Choroid plexus epithelial cell (primary cell): ENCODE data around the gene MCMBP.

ENCODE experiments used
- DNase-seq: peaks from one replicate; pipeline ENCODE4 v3.0.0-alpha.2; 2010; ENCODE audit warnings: low read depth
- H3K4me3 ChIP-seq: 2 replicates; pipeline ENCODE4 v1.5.1; 2011; ENCODE audit warnings: low read depth, mild to moderate bottlenecking, control low read depth, low read length, moderate library complexity
- CTCF ChIP-seq: conservative IDR thresholded peaks from 2 replicates; pipeline ENCODE4 v1.5.1; 2011; ENCODE audit warnings: low read depth, mild to moderate bottlenecking, control low read depth, inconsistent platforms, low read length, moderate library complexity

MCMBP gene

DNA sequence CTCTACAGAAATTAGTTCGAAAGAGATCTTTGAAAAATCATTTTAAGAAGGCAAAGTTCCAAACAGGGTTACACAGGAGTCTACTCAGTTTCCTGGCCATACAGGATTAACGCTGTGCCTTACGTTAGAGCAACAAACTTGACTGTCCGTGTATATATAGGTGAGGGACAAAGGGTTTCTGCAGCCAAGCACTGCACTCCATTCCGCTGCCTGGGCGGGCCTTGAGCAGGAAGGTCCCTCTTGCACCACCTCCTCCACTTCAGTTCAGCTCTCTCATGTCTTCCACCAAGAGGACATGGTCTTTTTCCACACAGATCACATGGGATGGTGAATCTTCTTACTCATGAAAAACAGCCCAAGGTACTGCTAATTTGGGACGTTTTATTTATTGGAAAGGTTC is 43.2 kb downstream of the MCMBP start:
- DNase-seq = no peak
- H3K4me3 ChIP-seq = no peak overlapping the region
- no peak for TF ChIP-seq CTCF

GRCh38 chr10:119827430-119827829 is 45.2 kb downstream of the MCMBP start:
- no peak for TF ChIP-seq CTCF
- DNase-seq = no peak
- no peak overlapping the region for H3K4me3 ChIP-seq

DNA sequence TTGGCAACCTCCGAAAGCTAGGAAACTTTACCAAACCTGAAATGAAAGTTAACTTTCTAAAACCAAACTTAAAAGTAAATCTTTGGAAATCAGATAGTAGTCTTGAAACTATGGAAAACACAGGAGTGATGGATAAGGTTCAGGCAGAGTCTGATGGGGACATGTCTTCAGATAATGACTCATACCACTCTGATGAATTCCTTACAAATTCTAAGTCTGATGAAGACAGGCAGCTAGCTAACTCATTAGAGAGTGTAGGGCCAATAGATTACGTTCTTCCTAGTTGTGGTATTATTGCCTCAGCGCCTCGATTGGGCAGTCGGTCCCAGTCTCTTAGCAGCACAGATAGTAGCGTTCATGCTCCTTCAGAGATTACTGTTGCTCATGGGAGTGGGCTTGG is 45.9 kb downstream of the MCMBP start:
- TF ChIP-seq CTCF = no peak

DNA sequence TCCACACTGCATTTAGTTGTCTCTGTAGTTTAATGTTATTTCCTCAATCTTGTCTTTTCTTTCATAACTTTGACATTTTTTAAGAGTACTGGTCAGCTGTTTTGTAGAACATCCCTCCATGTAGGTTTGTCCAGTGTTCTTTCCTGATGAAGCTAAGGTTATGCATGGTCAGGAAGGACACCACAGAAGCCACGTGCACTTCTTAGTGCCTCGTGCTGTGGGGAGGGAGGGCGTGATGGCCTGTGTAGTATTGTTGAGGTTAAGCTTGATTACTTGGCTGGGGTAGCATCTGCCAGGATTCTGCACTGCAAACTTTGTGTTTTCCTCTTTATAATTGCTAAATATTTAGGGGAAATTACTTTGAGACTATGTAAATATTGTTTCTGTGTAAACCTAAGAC is 48.3 kb downstream of the MCMBP start:
- no peak overlapping the region for H3K4me3 ChIP-seq
- DNase-seq = no peak
- no peak for TF ChIP-seq CTCF

More for the DNA sequence above, 45.9 kb downstream of the MCMBP start:
- peak; percentile 27 for DNase-seq
- H3K4me3 ChIP-seq = no peak overlapping the region

- H3K4me3 ChIP-seq = peak overlapping the region; percentile 1
- no peak for TF ChIP-seq CTCF
- DNase-seq = no peak
Measured at GRCh38 chr10:119821182-119821581, 51.5 kb downstream of the MCMBP start.

- DNase-seq = no peak
- peak overlapping the region; percentile 52 for H3K4me3 ChIP-seq
- no peak for TF ChIP-seq CTCF
Measured at GRCh38 chr10:119818889-119819270, 53.8 kb downstream of the MCMBP start.

GRCh38 chr10:119817991-119818888 is 54.4 kb downstream of the MCMBP start:
- DNase-seq = peak; percentile 80

More at GRCh38 chr10:119817991-119818888, 54.4 kb downstream of the MCMBP start:
- peak overlapping the region; percentile 52 for H3K4me3 ChIP-seq
- TF ChIP-seq CTCF = peak; percentile 31
